Tibial artery (tissue), 4 donors: Measurements from ENCODE around the gene WDR7.
A peak's percentile ranks its signal among the peaks of the same experiment; 100 is the strongest.

ENCODE experiments used
- DNase-seq, 2 donors: peaks; one replicate each; pipeline ENCODE4 v3.0.0-alpha.2; 2019
- H3K27ac ChIP-seq, 2 donors: fragments of 200-600 bp; sonication (generic) in 1 of 2; 1 replicate in 1 of 2; 2 replicates in 1 of 2; pipeline ENCODE4 v1.5.1; 2018 to 2019; ENCODE audit warnings: mild to moderate bottlenecking in 1 of 2
- H3K27me3 ChIP-seq, 2 donors: fragments of 200-600 bp; sonication (generic) in 1 of 2; one replicate each; pipeline versions ENCODE4 v1.5.1 to v1.6.0; 2016 to 2019
- H3K36me3 ChIP-seq, 3 donors: fragments of 200-600 bp; sonication (generic) in 2 of 3; one replicate each; pipeline ENCODE4 v1.5.1; 2016 to 2019; ENCODE audit warnings: mild to moderate bottlenecking in 2 of 3
- H3K4me1 ChIP-seq, 4 donors: fragments of 200-600 bp; sonication (generic) in 2 of 4; 1 replicate in 3 of 4; 2 replicates in 1 of 4; pipeline ENCODE4 v1.5.1; 2016 to 2019
- H3K4me3 ChIP-seq, 2 donors: fragments of 200-600 bp; sonication (generic) in 1 of 2; 1 replicate in 1 of 2; 2 replicates in 1 of 2; pipeline ENCODE4 v1.5.1; 2018 to 2019; ENCODE audit warnings: mild to moderate bottlenecking in 2 of 2
- H3K9me3 ChIP-seq, 3 donors: fragments of 200-600 bp; sonication (generic) in 1 of 3; one replicate each; pipeline ENCODE4 v1.5.1; 2016 to 2019
- intact Hi-C: fragments of 100-400 bp; cut with DNase I; formaldehyde crosslinking; loops from one replicate; pipeline ENCODE4 v1.15.0; 2023; ENCODE audit warnings: low total_unique reads
- TF ChIP-seq, protein P1 (sequence below), 2 experiments: fragments of 200-600 bp in 1 of 2; fragments of 450-650 bp in 1 of 2; IDR thresholded peaks; one replicate each; pipeline ENCODE4 v1.5.1; 2017 to 2019; ENCODE audit warnings: antibody characterized with exemption in 2 of 2, mild to moderate bottlenecking in 1 of 2, moderate library complexity in 1 of 2

The WDR7 gene

DNA sequence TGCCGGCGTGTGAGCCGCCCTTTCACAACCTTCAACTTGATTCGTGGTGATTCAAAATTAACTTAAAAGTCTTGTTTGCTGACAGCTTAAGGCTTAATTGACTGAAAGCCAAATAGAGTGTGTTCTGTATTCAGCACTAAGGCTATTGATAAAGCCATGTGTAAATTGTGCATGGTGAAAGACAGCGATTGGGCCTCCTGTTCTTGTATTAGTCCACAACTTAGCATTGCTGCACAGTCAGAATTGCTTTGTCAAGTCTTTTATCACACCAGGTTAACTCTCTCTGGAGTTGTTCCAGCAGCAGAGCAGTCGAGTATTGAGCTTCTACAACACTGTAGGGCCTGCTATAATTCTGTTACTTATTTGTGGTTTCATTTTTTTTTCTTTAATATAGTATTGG is 210.1 kb downstream of the WDR7 start:
- no peak for DNase-seq
- intact Hi-C loops = no loop called here
- no peaks in the 10 kb centered on the region for H3K27me3 ChIP-seq
- no peak overlapping the region for H3K27ac ChIP-seq
- TF ChIP-seq, protein P1, sequence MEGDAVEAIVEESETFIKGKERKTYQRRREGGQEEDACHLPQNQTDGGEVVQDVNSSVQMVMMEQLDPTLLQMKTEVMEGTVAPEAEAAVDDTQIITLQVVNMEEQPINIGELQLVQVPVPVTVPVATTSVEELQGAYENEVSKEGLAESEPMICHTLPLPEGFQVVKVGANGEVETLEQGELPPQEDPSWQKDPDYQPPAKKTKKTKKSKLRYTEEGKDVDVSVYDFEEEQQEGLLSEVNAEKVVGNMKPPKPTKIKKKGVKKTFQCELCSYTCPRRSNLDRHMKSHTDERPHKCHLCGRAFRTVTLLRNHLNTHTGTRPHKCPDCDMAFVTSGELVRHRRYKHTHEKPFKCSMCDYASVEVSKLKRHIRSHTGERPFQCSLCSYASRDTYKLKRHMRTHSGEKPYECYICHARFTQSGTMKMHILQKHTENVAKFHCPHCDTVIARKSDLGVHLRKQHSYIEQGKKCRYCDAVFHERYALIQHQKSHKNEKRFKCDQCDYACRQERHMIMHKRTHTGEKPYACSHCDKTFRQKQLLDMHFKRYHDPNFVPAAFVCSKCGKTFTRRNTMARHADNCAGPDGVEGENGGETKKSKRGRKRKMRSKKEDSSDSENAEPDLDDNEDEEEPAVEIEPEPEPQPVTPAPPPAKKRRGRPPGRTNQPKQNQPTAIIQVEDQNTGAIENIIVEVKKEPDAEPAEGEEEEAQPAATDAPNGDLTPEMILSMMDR (IDR thresholded peaks at IDR 0.05) = no peak
- no peaks in the 10 kb centered on the region for H3K9me3 ChIP-seq
- H3K36me3 ChIP-seq = peaks cover 0 to 6% (median 0%) of the 10 kb centered on the region in 3 donors
- H3K4me1 ChIP-seq = no peaks in the 10 kb centered on the region
- no peak overlapping the region for H3K4me3 ChIP-seq

GRCh38 chr18:56869189-56869777 is 218.1 kb downstream of the WDR7 start:
- Histone ChIP-seq H3K27ac (no peak overlapping the region), H3K4me3 (no peak overlapping the region), H3K36me3 (no peaks in the 10 kb centered on the region), H3K9me3 (no peaks in the 10 kb centered on the region), H3K27me3 (no peaks in the 10 kb centered on the region), H3K4me1 (no peaks in the 10 kb centered on the region)
- DNase-seq = no peak
- intact Hi-C loops = no loop called here
- TF ChIP-seq, protein P1 (IDR thresholded peaks at IDR 0.05) = peak; percentile 27 to 35

DNA sequence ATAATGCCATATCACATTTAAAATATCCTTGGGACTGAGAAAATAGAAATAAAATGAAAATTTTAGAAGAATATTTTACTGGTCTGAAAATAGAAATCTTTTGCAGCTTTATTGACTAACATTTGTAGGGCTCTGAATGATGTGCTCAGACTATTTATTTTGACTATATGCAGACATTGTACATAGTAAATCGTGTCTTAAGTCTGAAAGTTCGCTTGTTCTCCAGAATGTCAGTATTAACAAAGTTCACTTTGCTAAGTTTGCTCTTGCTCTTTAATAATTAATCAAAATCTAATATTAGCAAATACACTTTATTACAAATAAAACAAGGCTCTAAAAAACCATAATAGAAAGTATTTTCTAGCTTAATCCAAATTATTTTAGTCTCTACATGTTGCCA is 219.8 kb downstream of the WDR7 start:
- intact Hi-C loops = no loop called here
- TF ChIP-seq, protein P1 (IDR thresholded peaks at IDR 0.05) = no peak
- H3K9me3 ChIP-seq = no peaks in the 10 kb centered on the region

DNA sequence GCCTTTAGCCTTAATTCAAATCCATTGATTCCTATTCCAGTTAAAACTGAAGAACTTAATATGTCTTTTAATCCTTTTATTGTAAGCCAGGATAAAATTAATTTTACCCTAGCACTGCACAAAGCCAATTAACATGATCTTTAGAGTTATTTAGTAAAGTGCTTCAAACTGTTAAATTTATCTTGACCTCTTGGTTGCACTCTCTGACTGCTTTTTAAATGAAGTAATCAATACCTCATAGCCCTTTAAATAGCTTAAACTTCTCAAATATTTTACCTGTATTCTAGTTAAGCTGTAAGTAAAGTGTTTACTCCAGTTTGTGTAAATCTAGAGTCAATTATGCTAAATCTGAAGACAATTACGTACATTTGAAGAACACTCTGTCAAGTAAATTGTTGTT is 221.0 kb downstream of the WDR7 start:
- TF ChIP-seq, protein P1 (IDR thresholded peaks at IDR 0.05) = no peak
- Histone ChIP-seq H3K36me3 (no peaks in the 10 kb centered on the region), H3K9me3 (no peaks in the 10 kb centered on the region), H3K27me3 (no peaks in the 10 kb centered on the region), H3K27ac (no peak overlapping the region), H3K4me1 (no peaks in the 10 kb centered on the region), H3K4me3 (no peak overlapping the region)
- intact Hi-C loops = no loop called here
- no peak for DNase-seq

More for the DNA sequence above, 219.8 kb downstream of the WDR7 start:
- no peak overlapping the region for H3K27ac ChIP-seq
- no peak for DNase-seq
- no peaks in the 10 kb centered on the region for H3K27me3 ChIP-seq
- H3K4me1 ChIP-seq = no peaks in the 10 kb centered on the region
- H3K36me3 ChIP-seq = no peaks in the 10 kb centered on the region
- H3K4me3 ChIP-seq = no peak overlapping the region

GRCh38 chr18:56873441-56874140 is 222.4 kb downstream of the WDR7 start:
- Histone ChIP-seq H3K9me3 (no peaks in the 10 kb centered on the region), H3K36me3 (no peaks in the 10 kb centered on the region), H3K4me3 (no peak overlapping the region), H3K4me1 (no peaks in the 10 kb centered on the region), H3K27me3 (no peaks in the 10 kb centered on the region), H3K27ac (no peak overlapping the region)
- TF ChIP-seq, protein P1 (IDR thresholded peaks at IDR 0.05) = no peak
- intact Hi-C loops = no loop called here
- DNase-seq = no peak
